ENCODE results near the gene NFATC3. TPM values are rescaled to one million over a fixed set of nuclear protein-coding genes. Genes with fewer than 3 reads are reported as not detected.

The NFATC3 gene
- total and polyA plus RNA-seq, 7 donors = 9.8 to 53.5 (median 42.7) TPM

GRCh38 chr16:68235108-68235886 lies 150.1 kb downstream of the NFATC3 start:
- Histone ChIP-seq H3K9me3 (no peaks in the 10 kb centered on the region), H3K36me3 (ENCODE audit: insufficient read depth in 1 of 2, low read depth in 1 of 2) (peaks cover 0 to 18% of the 10 kb centered on the region in 2 donors), H3K4me1 (peaks cover 11% of the 10 kb centered on the region), H3K27me3 (ENCODE audit: insufficient read depth in 3 of 3, low read length in 2 of 3) (no peaks in the 10 kb centered on the region), H3K27ac (peak overlapping the region; percentile 38), H3K4me3 (peak overlapping the region; percentile 71)
- intact Hi-C loops (cut with DNase I) = loop anchor here in 1 of 2 donors (10.0 kb wide), 2 partner anchors 350 to 390 kb away; partner anchors contain the start of genes CENPT, NRN1L, NUTF2 and THAP11
- peak; percentile 30 to 58 for DNase-seq
- no peak for ATAC-seq
- TF ChIP-seq, protein P1, sequence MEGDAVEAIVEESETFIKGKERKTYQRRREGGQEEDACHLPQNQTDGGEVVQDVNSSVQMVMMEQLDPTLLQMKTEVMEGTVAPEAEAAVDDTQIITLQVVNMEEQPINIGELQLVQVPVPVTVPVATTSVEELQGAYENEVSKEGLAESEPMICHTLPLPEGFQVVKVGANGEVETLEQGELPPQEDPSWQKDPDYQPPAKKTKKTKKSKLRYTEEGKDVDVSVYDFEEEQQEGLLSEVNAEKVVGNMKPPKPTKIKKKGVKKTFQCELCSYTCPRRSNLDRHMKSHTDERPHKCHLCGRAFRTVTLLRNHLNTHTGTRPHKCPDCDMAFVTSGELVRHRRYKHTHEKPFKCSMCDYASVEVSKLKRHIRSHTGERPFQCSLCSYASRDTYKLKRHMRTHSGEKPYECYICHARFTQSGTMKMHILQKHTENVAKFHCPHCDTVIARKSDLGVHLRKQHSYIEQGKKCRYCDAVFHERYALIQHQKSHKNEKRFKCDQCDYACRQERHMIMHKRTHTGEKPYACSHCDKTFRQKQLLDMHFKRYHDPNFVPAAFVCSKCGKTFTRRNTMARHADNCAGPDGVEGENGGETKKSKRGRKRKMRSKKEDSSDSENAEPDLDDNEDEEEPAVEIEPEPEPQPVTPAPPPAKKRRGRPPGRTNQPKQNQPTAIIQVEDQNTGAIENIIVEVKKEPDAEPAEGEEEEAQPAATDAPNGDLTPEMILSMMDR (IDR thresholded peaks at IDR 0.05) = no peak
- WGBS, 3 donors = 65 to 69% (median 68%) methylated on average over 72 to 73 of the region's 73 CpGs

DNA sequence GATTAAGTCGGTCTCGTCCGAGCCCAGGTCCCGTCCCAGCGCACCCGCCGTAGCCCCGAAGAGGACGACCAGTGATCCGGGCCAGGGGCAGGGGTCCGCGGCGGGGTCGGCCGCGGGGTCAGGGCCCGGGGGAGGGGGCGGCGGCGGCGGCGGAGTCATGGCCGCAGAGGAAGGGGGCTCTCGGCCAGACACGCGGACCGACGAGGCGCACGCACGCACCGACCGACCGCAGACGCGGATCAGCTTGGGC lies 150.6 kb downstream of the NFATC3 start, which contains the start of gene ESRP2:
Gene ESRP2 (minus strand): TSS at position 241 of the 250 bp plus-strand sequence. CDS start 82 bp downstream, at position 159.
- WGBS, 3 donors = 16 to 24% (median 21%) methylated on average over 18 to 36 of the region's 36 CpGs
- intact Hi-C loops (cut with DNase I) = loop anchor here in 1 of 2 donors (10.0 kb wide), 2 partner anchors 351 to 391 kb away; partner anchors contain the start of genes CENPT, NRN1L, NUTF2 and THAP11
- DNase-seq = no peak

GRCh38 chr16:68236137-68236825 lies 151.1 kb downstream of the NFATC3 start:
- peak; percentile 36 to 65 for DNase-seq
- Histone ChIP-seq H3K4me1 (peaks cover 11% of the 10 kb centered on the region), H3K27me3 (ENCODE audit: insufficient read depth in 3 of 3, low read length in 2 of 3) (no peaks in the 10 kb centered on the region), H3K27ac (peak overlapping the region; percentile 90), H3K36me3 (ENCODE audit: insufficient read depth in 1 of 2, low read depth in 1 of 2) (peaks cover 0 to 11% of the 10 kb centered on the region in 2 donors), H3K4me3 (peak overlapping the region; percentile 71), H3K9me3 (no peaks in the 10 kb centered on the region)
- peak in 2 of 4 donors; percentile 0 for ATAC-seq
- intact Hi-C loops (cut with DNase I) = loop anchor here in 1 of 2 donors (10.0 kb wide), 2 partner anchors 351 to 391 kb away; partner anchors contain the start of genes CENPT, NRN1L, NUTF2 and THAP11
- WGBS, 3 donors = 35 to 53% (median 36%) methylated on average over 22 to 45 of the region's 45 CpGs
- TF ChIP-seq, protein P1 (IDR thresholded peaks at IDR 0.05) = no peak

More for the DNA sequence above, 150.6 kb downstream of the NFATC3 start, which contains the start of gene ESRP2:
- Histone ChIP-seq H3K36me3 (ENCODE audit: insufficient read depth in 1 of 2, low read depth in 1 of 2) (peaks cover 0 to 14% of the 10 kb centered on the region in 2 donors), H3K27me3 (ENCODE audit: insufficient read depth in 3 of 3, low read length in 2 of 3) (no peaks in the 10 kb centered on the region), H3K9me3 (no peaks in the 10 kb centered on the region), H3K27ac (peak within 1 kb of the TSS; percentile 90), H3K4me3 (peak within 1 kb of the TSS; percentile 71), H3K4me1 (peaks cover 11% of the 10 kb centered on the region)
- ATAC-seq = no peak
- TF ChIP-seq, protein P1 (IDR thresholded peaks at IDR 0.05) = no peak

DNA sequence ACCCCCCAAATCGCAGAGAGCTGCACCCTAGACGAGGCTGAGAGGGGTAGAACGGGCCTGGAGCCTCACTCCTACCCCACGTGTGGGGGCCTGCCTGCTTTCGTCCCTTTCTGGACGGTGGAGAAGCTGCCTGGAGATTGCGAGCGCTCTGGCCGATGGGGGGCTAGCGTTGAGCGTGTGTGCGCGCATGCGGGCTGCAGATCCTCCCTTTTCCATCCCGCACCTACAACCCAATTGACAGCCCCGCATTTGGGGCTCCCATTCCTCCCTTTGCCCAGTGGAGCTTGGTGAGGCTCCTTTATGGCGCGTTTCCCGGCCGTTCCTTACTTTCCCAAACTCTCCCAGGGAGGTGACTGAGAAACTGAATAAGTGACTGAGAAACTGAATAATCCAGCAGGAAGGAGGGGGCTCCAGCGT lies 151.7 kb downstream of the NFATC3 start:
- Histone ChIP-seq H3K27ac (peak overlapping the region; percentile 90), H3K36me3 (ENCODE audit: insufficient read depth in 1 of 2, low read depth in 1 of 2) (peaks cover 0 to 6% of the 10 kb centered on the region in 2 donors), H3K9me3 (no peaks in the 10 kb centered on the region), H3K4me1 (peaks cover 11% of the 10 kb centered on the region), H3K4me3 (peak overlapping the region; percentile 71), H3K27me3 (ENCODE audit: insufficient read depth in 3 of 3, low read length in 2 of 3) (no peaks in the 10 kb centered on the region)
- WGBS, 3 donors = 42 to 48% (median 46%) methylated on average over 19 to 21 of the region's 21 CpGs
- TF ChIP-seq, protein P1 (IDR thresholded peaks at IDR 0.05) = no peak
- no peak for DNase-seq
- intact Hi-C loops (cut with DNase I) = loop anchor here in 1 of 2 donors (10.0 kb wide), 2 partner anchors 352 to 392 kb away; partner anchors contain the start of genes CENPT, NRN1L, NUTF2 and THAP11
- ATAC-seq = peak in 2 of 4 donors; percentile 0 to 4

Measured in psoas muscle (tissue), 8 donors.